ENCODE results near the gene ADAMTS7.
"Not testable (repeated sequence)": the region's sequence is repeated elsewhere in the genome, so short reads cannot be mapped to it uniquely, and the experiment has no call there.

Gene ADAMTS7

GRCh38 chr15:78768096-78768495 is 43.2 kb downstream of the ADAMTS7 start:
- Histone ChIP-seq H3K36me3 (ENCODE audit: control insufficient read depth, insufficient read depth, low read length) (no peaks in the 10 kb centered on the region), H3K9ac (ENCODE audit: low read depth, low read length) (peak overlapping the region; percentile 41), H3K4me3 (ENCODE audit: low read depth, low read length) (no peak overlapping the region), H3K27me3 (ENCODE audit: control insufficient read depth, insufficient read depth, low read length) (no peaks in the 10 kb centered on the region), H3K4me1 (ENCODE audit: control insufficient read depth, insufficient read depth, low read length) (peaks cover 4% of the 10 kb centered on the region), H3K9me3 (ENCODE audit: control insufficient read depth, insufficient read depth, low read length) (no peaks in the 10 kb centered on the region)

- H3K9ac ChIP-seq (ENCODE audit: low read depth, low read length), result no peak overlapping the region
- H3K4me1 ChIP-seq (ENCODE audit: control insufficient read depth, insufficient read depth, low read length), result peaks cover 4% of the 10 kb centered on the region
These were observed 43.8 kb downstream of the ADAMTS7 start for GRCh38 chr15:78767331-78767951.

GRCh38 chr15:78766641-78767071 is 44.6 kb downstream of the ADAMTS7 start:
- H3K4me1 ChIP-seq (ENCODE audit: control insufficient read depth, insufficient read depth, low read length); H3K9me3 ChIP-seq (ENCODE audit: control insufficient read depth, insufficient read depth, low read length); H3K4me3 ChIP-seq (ENCODE audit: low read depth, low read length); H3K36me3 ChIP-seq (ENCODE audit: control insufficient read depth, insufficient read depth, low read length); H3K27me3 ChIP-seq (ENCODE audit: control insufficient read depth, insufficient read depth, low read length); H3K9ac ChIP-seq (ENCODE audit: low read depth, low read length): not testable (repeated sequence)

More at GRCh38 chr15:78767331-78767951, 43.8 kb downstream of the ADAMTS7 start:
- no peaks in the 10 kb centered on the region for H3K27me3 ChIP-seq (ENCODE audit: control insufficient read depth, insufficient read depth, low read length)
- no peaks in the 10 kb centered on the region for H3K9me3 ChIP-seq (ENCODE audit: control insufficient read depth, insufficient read depth, low read length)
- no peaks in the 10 kb centered on the region for H3K36me3 ChIP-seq (ENCODE audit: control insufficient read depth, insufficient read depth, low read length)
- no peak overlapping the region for H3K4me3 ChIP-seq (ENCODE audit: low read depth, low read length)

GRCh38 chr15:78766041-78766440 is 45.2 kb downstream of the ADAMTS7 start:
- no peak overlapping the region for H3K9ac ChIP-seq (ENCODE audit: low read depth, low read length)
- no peaks in the 10 kb centered on the region for H3K9me3 ChIP-seq (ENCODE audit: control insufficient read depth, insufficient read depth, low read length)
- peaks cover 4% of the 10 kb centered on the region for H3K4me1 ChIP-seq (ENCODE audit: control insufficient read depth, insufficient read depth, low read length)
- H3K36me3 ChIP-seq (ENCODE audit: control insufficient read depth, insufficient read depth, low read length), result no peaks in the 10 kb centered on the region
- no peak overlapping the region for H3K4me3 ChIP-seq (ENCODE audit: low read depth, low read length)
- no peaks in the 10 kb centered on the region for H3K27me3 ChIP-seq (ENCODE audit: control insufficient read depth, insufficient read depth, low read length)

- H3K4me3 ChIP-seq (ENCODE audit: low read depth, low read length); H3K36me3 ChIP-seq (ENCODE audit: control insufficient read depth, insufficient read depth, low read length); H3K4me1 ChIP-seq (ENCODE audit: control insufficient read depth, insufficient read depth, low read length); H3K9ac ChIP-seq (ENCODE audit: low read depth, low read length); H3K9me3 ChIP-seq (ENCODE audit: control insufficient read depth, insufficient read depth, low read length); H3K27me3 ChIP-seq (ENCODE audit: control insufficient read depth, insufficient read depth, low read length): not testable (repeated sequence)
These were observed 46.0 kb downstream of the ADAMTS7 start for GRCh38 chr15:78765154-78765860.

- not testable (repeated sequence) for H3K4me1 ChIP-seq (ENCODE audit: control insufficient read depth, insufficient read depth, low read length); H3K36me3 ChIP-seq (ENCODE audit: control insufficient read depth, insufficient read depth, low read length); H3K4me3 ChIP-seq (ENCODE audit: low read depth, low read length); H3K9ac ChIP-seq (ENCODE audit: low read depth, low read length); H3K27me3 ChIP-seq (ENCODE audit: control insufficient read depth, insufficient read depth, low read length); H3K9me3 ChIP-seq (ENCODE audit: control insufficient read depth, insufficient read depth, low read length)
These were observed 46.7 kb downstream of the ADAMTS7 start for GRCh38 chr15:78764340-78765153.

GRCh38 chr15:78763796-78764241 is 47.4 kb downstream of the ADAMTS7 start:
- Histone ChIP-seq H3K27me3 (ENCODE audit: control insufficient read depth, insufficient read depth, low read length) (no peaks in the 10 kb centered on the region), H3K4me1 (ENCODE audit: control insufficient read depth, insufficient read depth, low read length) (peaks cover 4% of the 10 kb centered on the region), H3K9me3 (ENCODE audit: control insufficient read depth, insufficient read depth, low read length) (no peaks in the 10 kb centered on the region), H3K4me3 (ENCODE audit: low read depth, low read length) (no peak overlapping the region), H3K9ac (ENCODE audit: low read depth, low read length) (no peak overlapping the region), H3K36me3 (ENCODE audit: control insufficient read depth, insufficient read depth, low read length) (no peaks in the 10 kb centered on the region)

- H3K4me1 ChIP-seq (ENCODE audit: control insufficient read depth, insufficient read depth, low read length), result peaks cover 2% of the 10 kb centered on the region
- H3K4me3 ChIP-seq (ENCODE audit: low read depth, low read length), result no peak overlapping the region
- no peaks in the 10 kb centered on the region for H3K36me3 ChIP-seq (ENCODE audit: control insufficient read depth, insufficient read depth, low read length)
- no peaks in the 10 kb centered on the region for H3K9me3 ChIP-seq (ENCODE audit: control insufficient read depth, insufficient read depth, low read length)
- H3K9ac ChIP-seq (ENCODE audit: low read depth, low read length), result no peak overlapping the region
- no peaks in the 10 kb centered on the region for H3K27me3 ChIP-seq (ENCODE audit: control insufficient read depth, insufficient read depth, low read length)
These were observed 48.1 kb downstream of the ADAMTS7 start for GRCh38 chr15:78762985-78763795.

- not testable (repeated sequence) for H3K4me3 ChIP-seq (ENCODE audit: low read depth, low read length); H3K9me3 ChIP-seq (ENCODE audit: control insufficient read depth, insufficient read depth, low read length); H3K4me1 ChIP-seq (ENCODE audit: control insufficient read depth, insufficient read depth, low read length); H3K36me3 ChIP-seq (ENCODE audit: control insufficient read depth, insufficient read depth, low read length); H3K9ac ChIP-seq (ENCODE audit: low read depth, low read length); H3K27me3 ChIP-seq (ENCODE audit: control insufficient read depth, insufficient read depth, low read length)
These were observed 48.8 kb downstream of the ADAMTS7 start for GRCh38 chr15:78762386-78762961.

- H3K9me3 ChIP-seq (ENCODE audit: control insufficient read depth, insufficient read depth, low read length), result no peaks in the 10 kb centered on the region
- no peaks in the 10 kb centered on the region for H3K36me3 ChIP-seq (ENCODE audit: control insufficient read depth, insufficient read depth, low read length)
- H3K9ac ChIP-seq (ENCODE audit: low read depth, low read length), result no peak overlapping the region
- no peak overlapping the region for H3K4me3 ChIP-seq (ENCODE audit: low read depth, low read length)
- no peaks in the 10 kb centered on the region for H3K4me1 ChIP-seq (ENCODE audit: control insufficient read depth, insufficient read depth, low read length)
- no peaks in the 10 kb centered on the region for H3K27me3 ChIP-seq (ENCODE audit: control insufficient read depth, insufficient read depth, low read length)
These were observed 49.3 kb downstream of the ADAMTS7 start for GRCh38 chr15:78761891-78762385.

- not testable (repeated sequence) for H3K9ac ChIP-seq (ENCODE audit: low read depth, low read length); H3K4me3 ChIP-seq (ENCODE audit: low read depth, low read length); H3K4me1 ChIP-seq (ENCODE audit: control insufficient read depth, insufficient read depth, low read length)
These were observed 49.8 kb downstream of the ADAMTS7 start for GRCh38 chr15:78761475-78761874.

More at GRCh38 chr15:78761475-78761874, 49.8 kb downstream of the ADAMTS7 start:
- not testable (repeated sequence) for H3K36me3 ChIP-seq (ENCODE audit: control insufficient read depth, insufficient read depth, low read length); H3K9me3 ChIP-seq (ENCODE audit: control insufficient read depth, insufficient read depth, low read length); H3K27me3 ChIP-seq (ENCODE audit: control insufficient read depth, insufficient read depth, low read length)

Measured in iPS-15b (cell line).